OCI-LY3 (cell line): ENCODE results near the gene TSPAN5.

Experiments
- EZH2phosphoT487 ChIP-seq: fragments of 200-600 bp; shearing (Covaris generic); IDR thresholded peaks from 2 replicates; pipeline ENCODE4 v1.6.1; 2018; ENCODE audit warnings: antibody characterized with exemption, mixed run types, low read depth
- TF ChIP-seq, protein P1 (sequence below): fragments of 200-600, 300-600 bp; sonication (generic); IDR thresholded peaks from 2 replicates; pipeline ENCODE4 v1.5.1; 2014; ENCODE audit warnings: antibody characterized with exemption, low read length, low read depth

DNA sequence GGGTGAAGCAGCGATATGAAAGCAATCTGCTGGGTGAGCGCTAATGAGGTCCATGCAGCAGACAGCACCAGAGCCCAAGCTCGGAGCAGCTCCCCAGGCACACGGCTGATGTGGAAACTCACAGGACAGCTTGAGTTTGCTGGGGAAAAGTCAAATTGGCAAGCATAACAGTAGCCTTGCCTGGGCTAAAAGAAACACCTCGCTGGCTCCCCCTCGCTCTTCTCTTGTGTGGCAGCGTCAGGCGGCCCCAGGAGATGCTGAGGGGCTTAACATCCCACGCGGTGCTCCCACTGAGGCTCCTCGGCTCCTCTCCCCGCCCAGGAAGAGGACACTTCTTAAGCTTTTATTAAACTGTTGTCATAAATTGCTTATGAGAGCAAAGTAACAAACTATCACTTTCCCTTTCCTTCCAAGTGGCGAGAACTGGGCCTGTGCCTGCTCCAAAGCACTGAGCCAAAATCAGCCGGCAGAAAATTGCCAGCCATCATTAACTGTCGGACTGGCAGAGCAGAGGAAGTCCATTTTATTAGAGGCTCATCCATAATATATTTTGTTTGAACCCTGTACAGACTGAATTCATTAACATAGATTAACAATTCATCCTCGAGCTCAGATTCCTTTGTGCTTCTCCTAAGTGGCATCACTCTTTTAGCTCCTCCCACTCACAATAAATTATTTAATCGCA, 111.4 kb downstream of the TSPAN5 start:
- TF ChIP-seq, protein P1, sequence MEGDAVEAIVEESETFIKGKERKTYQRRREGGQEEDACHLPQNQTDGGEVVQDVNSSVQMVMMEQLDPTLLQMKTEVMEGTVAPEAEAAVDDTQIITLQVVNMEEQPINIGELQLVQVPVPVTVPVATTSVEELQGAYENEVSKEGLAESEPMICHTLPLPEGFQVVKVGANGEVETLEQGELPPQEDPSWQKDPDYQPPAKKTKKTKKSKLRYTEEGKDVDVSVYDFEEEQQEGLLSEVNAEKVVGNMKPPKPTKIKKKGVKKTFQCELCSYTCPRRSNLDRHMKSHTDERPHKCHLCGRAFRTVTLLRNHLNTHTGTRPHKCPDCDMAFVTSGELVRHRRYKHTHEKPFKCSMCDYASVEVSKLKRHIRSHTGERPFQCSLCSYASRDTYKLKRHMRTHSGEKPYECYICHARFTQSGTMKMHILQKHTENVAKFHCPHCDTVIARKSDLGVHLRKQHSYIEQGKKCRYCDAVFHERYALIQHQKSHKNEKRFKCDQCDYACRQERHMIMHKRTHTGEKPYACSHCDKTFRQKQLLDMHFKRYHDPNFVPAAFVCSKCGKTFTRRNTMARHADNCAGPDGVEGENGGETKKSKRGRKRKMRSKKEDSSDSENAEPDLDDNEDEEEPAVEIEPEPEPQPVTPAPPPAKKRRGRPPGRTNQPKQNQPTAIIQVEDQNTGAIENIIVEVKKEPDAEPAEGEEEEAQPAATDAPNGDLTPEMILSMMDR: no peak
- TF ChIP-seq EZH2phosphoT487: no peak
